Measurements from ENCODE around the gene MAMDC2. TPM values are rescaled to one million over a fixed set of nuclear protein-coding genes. Genes with fewer than 3 reads are reported as not detected.

Gene MAMDC2
- total and polyA plus RNA-seq, 2 of the 4 experiments (the other 2 are of a cell fraction) = 5.0 to 5.2 TPM

DNA sequence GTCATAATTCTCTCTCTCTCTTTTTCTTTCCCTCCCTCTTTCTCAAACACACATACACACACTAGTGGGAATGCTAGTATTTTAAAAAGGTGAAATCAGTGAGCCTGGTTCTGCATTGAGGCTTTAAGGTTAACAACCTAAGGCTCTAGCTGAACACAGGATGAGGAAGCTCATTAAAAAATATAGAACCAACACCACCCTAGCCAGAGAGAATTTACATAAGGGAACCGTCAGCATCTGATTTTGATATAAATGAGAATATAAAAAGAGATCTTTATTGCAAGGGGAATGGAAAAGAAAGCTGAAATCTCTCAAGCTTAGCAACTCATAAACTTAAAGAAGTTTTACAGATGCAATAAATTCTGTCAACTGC is 100.5 kb downstream of the MAMDC2 start:
- Histone ChIP-seq H3K4ac (ENCODE audit: low read depth, low read length) (no peak overlapping the region), H3K27me3 (ENCODE audit: control insufficient read depth, insufficient read depth, low read length) (no peaks in the 10 kb centered on the region), H3K9me3 (ENCODE audit: control insufficient read depth, insufficient read depth, low read length) (no peaks in the 10 kb centered on the region), H3K4me3 (ENCODE audit: insufficient read depth, low read depth, low read length) (no peak overlapping the region), H2BK20ac (ENCODE audit: low read depth, low read length) (no peak overlapping the region), H3K4me2 (ENCODE audit: low read depth, low read length) (no peak overlapping the region), H4K91ac (ENCODE audit: insufficient read depth, low read depth, low read length) (no peak overlapping the region), H3K9ac (ENCODE audit: low read depth, low read length) (no peak overlapping the region), H3K79me1 (ENCODE audit: low read depth in 1 of 2, low read length in 2 of 2) (no peaks in the 10 kb centered on the region), H2BK5ac (ENCODE audit: low read depth, low read length, poor library complexity, severe bottlenecking) (no peak overlapping the region), H3K18ac (ENCODE audit: low read depth, low read length) (no peak overlapping the region), H3K23ac (ENCODE audit: low read depth, low read length) (no peak overlapping the region), H3K9me1 (ENCODE audit: insufficient read depth, low read length) (no peaks in the 10 kb centered on the region), H4K20me1 (ENCODE audit: insufficient read depth, low read length) (no peaks in the 10 kb centered on the region), H2AK9ac (replicated peaks; ENCODE audit: low read depth, low read length, poor library complexity) (no peak overlapping the region), H2BK120ac (ENCODE audit: low read depth, low read length) (no peak overlapping the region), H2BK15ac (ENCODE audit: low read depth, low read length) (no peak overlapping the region), H3K36me3 (ENCODE audit: control insufficient read depth, insufficient read depth, low read length) (no peaks in the 10 kb centered on the region), H3K14ac (replicated peaks; ENCODE audit: low read depth, low read length) (0 out of 2 replicates have a peak overlapping the region, but pooled peaks have one; percentile 16), H3K4me1 (ENCODE audit: control insufficient read depth, insufficient read depth, low read length) (peaks cover 7% of the 10 kb centered on the region), H3K27ac (ENCODE audit: insufficient read depth, low read length) (no peak overlapping the region), H3K56ac (ENCODE audit: extremely low read depth, insufficient read depth, low read length) (no peak overlapping the region), H2AFZ (replicated peaks; ENCODE audit: low read length, poor library complexity) (no peak overlapping the region), H4K8ac (ENCODE audit: low read depth in 2 of 2, low read length in 2 of 2) (no peak overlapping the region), H2AK5ac (ENCODE audit: low read depth, low read length) (no peak overlapping the region), H4K5ac (ENCODE audit: low read depth, low read length) (no peak overlapping the region)
- BruUV-seq (replicated peaks) = no TSS peak
- CTCF ChIA-PET = interaction anchor here (0.9 to 1.0 kb wide), 2 partner anchors 12 to 15 kb away, joined by 3 to 5 read pairs; no protein-coding TSS in a partner anchor
- dilution Hi-C loops (cut with HindIII; ENCODE audit: low sequenced_read_pairs, unreplicated experiment) = no loop called here
- in situ Hi-C loops (cut with MboI; ENCODE audit: low sequenced_read_pairs) = no loop called here
- ATAC-seq (ENCODE audit: low read depth) (no peak), DNase-seq (no peak)
- no CpG with 5 or more reads among the region's 1 CpG for WGBS, 2 experiments (ENCODE audit: extremely low coverage in 2 of 2, insufficient read length in 1 of 2)
- TF ChIP-seq, protein P1, sequence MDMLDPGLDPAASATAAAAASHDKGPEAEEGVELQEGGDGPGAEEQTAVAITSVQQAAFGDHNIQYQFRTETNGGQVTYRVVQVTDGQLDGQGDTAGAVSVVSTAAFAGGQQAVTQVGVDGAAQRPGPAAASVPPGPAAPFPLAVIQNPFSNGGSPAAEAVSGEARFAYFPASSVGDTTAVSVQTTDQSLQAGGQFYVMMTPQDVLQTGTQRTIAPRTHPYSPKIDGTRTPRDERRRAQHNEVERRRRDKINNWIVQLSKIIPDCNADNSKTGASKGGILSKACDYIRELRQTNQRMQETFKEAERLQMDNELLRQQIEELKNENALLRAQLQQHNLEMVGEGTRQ (IDR thresholded peaks at IDR 0.05; ENCODE audit: low read depth, low read length) = no peak
- TF ChIP-seq CEBPB (IDR thresholded peaks at IDR 0.05; ENCODE audit: low read depth, low read length) = no peak
- no peak for TF ChIP-seq MXI1 (IDR thresholded peaks at IDR 0.05; ENCODE audit: borderline replicate concordance, low read depth, low read length)
- TF ChIP-seq BHLHE40 (IDR thresholded peaks at IDR 0.05; ENCODE audit: low read depth, low read length) = no peak
- POLR2A ChIA-PET (ENCODE audit: unreplicated experiment) = no interaction called here
- intact Hi-C loops (cut with micrococcal nuclease) = no loop called here

Data from IMR-90 (cell line).